BLaER1 (cell line): ENCODE results near the gene POPDC2.

Experiments
- H3K27ac ChIP-seq: shearing (Covaris generic); formaldehyde crosslinking; 2 replicates; pipeline ENCODE4 v1.8.1; 2022
- H3K27me3 ChIP-seq: shearing (Covaris generic); formaldehyde crosslinking; 2 replicates; pipeline ENCODE4 v1.8.1; 2022
- H3K36me3 ChIP-seq: shearing (Covaris generic); formaldehyde crosslinking; 2 replicates; pipeline ENCODE4 v1.8.1; 2022
- H3K4me1 ChIP-seq: shearing (Covaris generic); formaldehyde crosslinking; 2 replicates; pipeline ENCODE4 v1.8.1; 2022
- H3K4me2 ChIP-seq: shearing (Covaris generic); formaldehyde crosslinking; 2 replicates; pipeline ENCODE4 v1.8.1; 2022
- H3K4me3 ChIP-seq: shearing (Covaris generic); formaldehyde crosslinking; 2 replicates; pipeline ENCODE4 v1.8.1; 2022
- H3K9ac ChIP-seq: shearing (Covaris generic); formaldehyde crosslinking; 2 replicates; pipeline ENCODE4 v1.8.1; 2022
- H3K9me3 ChIP-seq: shearing (Covaris generic); formaldehyde crosslinking; 2 replicates; pipeline ENCODE4 v1.8.1; 2022
- H4K20me1 ChIP-seq: shearing (Covaris generic); formaldehyde crosslinking; 2 replicates; pipeline ENCODE4 v1.8.1; 2022
- Cebpa-rat ChIP-seq: shearing (Covaris generic); IDR thresholded peaks from 2 replicates; pipeline ENCODE4 v1.8.1; 2022

Gene POPDC2

GRCh38 chr3:119653876-119654275 lies 6.5 kb downstream of the POPDC2 start:
- no peak for TF ChIP-seq Cebpa-rat
- Histone ChIP-seq H3K9me3 (no peaks in the 10 kb centered on the region), H3K27ac (no peak overlapping the region), H3K4me3 (no peak overlapping the region), H4K20me1 (no peaks in the 10 kb centered on the region), H3K36me3 (no peaks in the 10 kb centered on the region), H3K4me1 (peaks cover 7% of the 10 kb centered on the region; the same call in 1 of the 2 replicates), H3K4me2 (no peak overlapping the region), H3K9ac (no peak overlapping the region), H3K27me3 (no peaks in the 10 kb centered on the region)

- no peak for TF ChIP-seq Cebpa-rat
- Histone ChIP-seq H3K9me3 (no peaks in the 10 kb centered on the region), H3K27ac (no peak overlapping the region)
Observed at GRCh38 chr3:119652306-119653033, 7.9 kb downstream of the POPDC2 start.

GRCh38 chr3:119649761-119650160 lies 10.6 kb downstream of the POPDC2 start:
- no peak overlapping the region for H3K4me2 ChIP-seq
- TF ChIP-seq Cebpa-rat, result no peak
- H3K27ac ChIP-seq, result no peak overlapping the region
- no peaks in the 10 kb centered on the region for H3K4me1 ChIP-seq
- no peaks in the 10 kb centered on the region for H3K36me3 ChIP-seq
- no peaks in the 10 kb centered on the region for H4K20me1 ChIP-seq
- no peak overlapping the region for H3K4me3 ChIP-seq
- H3K27me3 ChIP-seq, result no peaks in the 10 kb centered on the region
- no peaks in the 10 kb centered on the region for H3K9me3 ChIP-seq
- H3K9ac ChIP-seq, result no peak overlapping the region

More at GRCh38 chr3:119652306-119653033, 7.9 kb downstream of the POPDC2 start:
- Histone ChIP-seq H3K27me3 (no peaks in the 10 kb centered on the region), H3K4me3 (no peak overlapping the region), H3K9ac (no peak overlapping the region), H3K36me3 (no peaks in the 10 kb centered on the region), H3K4me1 (no peaks in the 10 kb centered on the region), H3K4me2 (no peak overlapping the region), H4K20me1 (no peaks in the 10 kb centered on the region)

- Histone ChIP-seq H3K4me2 (no peak overlapping the region), H3K27ac (no peak overlapping the region), H3K36me3 (no peaks in the 10 kb centered on the region), H3K27me3 (no peaks in the 10 kb centered on the region), H3K4me1 (no peaks in the 10 kb centered on the region), H4K20me1 (no peaks in the 10 kb centered on the region), H3K4me3 (no peak overlapping the region), H3K9me3 (no peaks in the 10 kb centered on the region), H3K9ac (no peak overlapping the region)
- TF ChIP-seq Cebpa-rat, result no peak
Observed at GRCh38 chr3:119647843-119648575, 12.4 kb downstream of the POPDC2 start.

- Histone ChIP-seq H3K9me3 (no peaks in the 10 kb centered on the region), H3K27me3 (no peaks in the 10 kb centered on the region), H4K20me1 (no peaks in the 10 kb centered on the region), H3K27ac (no peak overlapping the region), H3K9ac (no peak overlapping the region), H3K4me3 (no peak overlapping the region), H3K4me2 (no peak overlapping the region), H3K4me1 (no peaks in the 10 kb centered on the region), H3K36me3 (no peaks in the 10 kb centered on the region)
- no peak for TF ChIP-seq Cebpa-rat
Observed at GRCh38 chr3:119647171-119647570, 13.2 kb downstream of the POPDC2 start.

GRCh38 chr3:119645813-119646212 lies 14.6 kb downstream of the POPDC2 start:
- no peaks in the 10 kb centered on the region for H4K20me1 ChIP-seq

GRCh38 chr3:119644481-119644880 lies 15.9 kb downstream of the POPDC2 start:
- no peak for TF ChIP-seq Cebpa-rat
- Histone ChIP-seq H4K20me1 (no peaks in the 10 kb centered on the region), H3K36me3 (no peaks in the 10 kb centered on the region), H3K9me3 (no peaks in the 10 kb centered on the region), H3K27ac (no peak overlapping the region), H3K27me3 (no peaks in the 10 kb centered on the region), H3K4me1 (no peaks in the 10 kb centered on the region), H3K4me2 (no peak overlapping the region), H3K9ac (no peak overlapping the region), H3K4me3 (no peak overlapping the region)

More at GRCh38 chr3:119645813-119646212, 14.6 kb downstream of the POPDC2 start:
- no peak overlapping the region for H3K4me2 ChIP-seq
- H3K27ac ChIP-seq, result no peak overlapping the region
- H3K4me1 ChIP-seq, result no peaks in the 10 kb centered on the region
- no peak for TF ChIP-seq Cebpa-rat
- H3K9me3 ChIP-seq, result no peaks in the 10 kb centered on the region
- H3K9ac ChIP-seq, result no peak overlapping the region
- H3K27me3 ChIP-seq, result no peaks in the 10 kb centered on the region
- H3K4me3 ChIP-seq, result no peak overlapping the region
- H3K36me3 ChIP-seq, result no peaks in the 10 kb centered on the region

- no peak overlapping the region for H3K9ac ChIP-seq
- H3K27me3 ChIP-seq, result no peaks in the 10 kb centered on the region
- no peak overlapping the region for H3K4me2 ChIP-seq
- no peak overlapping the region for H3K4me3 ChIP-seq
- H3K27ac ChIP-seq, result no peak overlapping the region
- H3K4me1 ChIP-seq, result peaks cover 6% of the 10 kb centered on the region
- H3K36me3 ChIP-seq, result no peaks in the 10 kb centered on the region
- H4K20me1 ChIP-seq, result no peaks in the 10 kb centered on the region
- no peak for TF ChIP-seq Cebpa-rat
- no peaks in the 10 kb centered on the region for H3K9me3 ChIP-seq
Observed at GRCh38 chr3:119643528-119643927, 16.9 kb downstream of the POPDC2 start.

GRCh38 chr3:119642746-119643473 lies 17.5 kb downstream of the POPDC2 start:
- TF ChIP-seq Cebpa-rat, result no peak
- Histone ChIP-seq H3K27ac (no peak overlapping the region), H3K9ac (no peak overlapping the region)

GRCh38 chr3:119641416-119641815 lies 19.0 kb downstream of the POPDC2 start:
- no peak for TF ChIP-seq Cebpa-rat
- no peaks in the 10 kb centered on the region for H3K9me3 ChIP-seq
- H3K4me3 ChIP-seq, result no peak overlapping the region
- no peak overlapping the region for H3K4me2 ChIP-seq
- no peaks in the 10 kb centered on the region for H4K20me1 ChIP-seq
- H3K9ac ChIP-seq, result no peak overlapping the region
- no peaks in the 10 kb centered on the region for H3K27me3 ChIP-seq
- no peaks in the 10 kb centered on the region for H3K36me3 ChIP-seq
- no peak overlapping the region for H3K27ac ChIP-seq
- H3K4me1 ChIP-seq, result peaks cover 16% of the 10 kb centered on the region

More at GRCh38 chr3:119642746-119643473, 17.5 kb downstream of the POPDC2 start:
- Histone ChIP-seq H3K9me3 (no peaks in the 10 kb centered on the region), H3K4me2 (no peak overlapping the region), H3K4me3 (no peak overlapping the region), H3K27me3 (no peaks in the 10 kb centered on the region), H3K36me3 (no peaks in the 10 kb centered on the region), H3K4me1 (peaks cover 12% of the 10 kb centered on the region), H4K20me1 (no peaks in the 10 kb centered on the region)
